ENCODE data around the gene AMZ1. TPM values are rescaled to one million over a fixed set of nuclear protein-coding genes. Genes with fewer than 3 reads are reported as not detected.

AMZ1 gene
- total and polyA plus RNA-seq, 10 of the 15 experiments (the other 5 are each of a cell fraction or from before 2014, with no cell fraction given), result 0.02 to 2.0 (median 0.69) TPM

DNA sequence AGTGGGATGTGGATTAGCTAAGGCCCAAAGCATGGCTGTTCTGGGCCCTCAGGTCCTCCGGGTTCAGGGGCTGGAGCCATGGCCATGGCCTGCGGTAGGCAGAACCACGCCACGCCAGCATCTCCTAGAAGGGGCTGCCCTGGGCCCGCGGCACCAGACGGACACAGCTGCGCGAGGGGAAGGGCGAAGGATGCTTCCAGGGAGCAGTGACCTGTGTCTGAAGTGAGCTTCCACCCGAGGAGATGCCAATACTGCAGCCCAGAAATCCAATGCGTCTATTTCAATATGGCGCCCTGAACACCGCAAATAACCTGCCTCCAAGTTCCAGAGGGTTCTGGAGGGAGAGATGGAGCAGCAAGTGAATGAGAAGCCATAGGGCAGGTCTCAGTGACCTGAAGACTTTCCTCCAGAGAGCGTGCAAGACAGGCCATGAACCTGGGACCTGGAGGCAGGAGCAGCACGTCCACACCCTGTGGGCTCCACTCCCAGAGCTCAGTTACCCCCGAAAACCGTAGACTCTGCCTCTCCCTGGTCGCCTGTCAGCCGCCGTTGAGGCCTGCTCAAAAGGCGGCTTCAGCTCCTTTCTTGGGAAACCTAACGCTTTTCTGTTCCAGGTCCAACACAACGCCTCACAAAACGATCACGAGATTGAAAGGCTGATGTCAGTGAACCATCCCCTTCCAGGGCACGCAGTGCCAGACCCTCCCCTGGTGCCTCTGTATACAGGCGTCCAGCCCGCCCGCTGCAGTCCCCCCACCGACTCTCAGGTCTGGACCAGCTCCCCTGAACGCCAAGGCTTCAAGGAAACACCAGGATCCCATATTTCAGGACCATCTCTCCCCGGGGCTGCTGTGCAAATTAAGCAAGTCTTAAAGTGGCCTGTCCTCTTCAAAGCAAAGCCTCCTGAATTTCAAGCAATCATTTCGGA, 37.4 kb downstream of the AMZ1 start:
- no peak overlapping the region for H3K27ac ChIP-seq (ENCODE audit: control insufficient read depth, insufficient read depth)
- H2AFZ ChIP-seq (ENCODE audit: control insufficient read depth, low read depth, low read length), result no peak overlapping the region
- H4K20me1 ChIP-seq (ENCODE audit: control insufficient read depth, insufficient read depth), result no peaks in the 10 kb centered on the region
- WGBS (ENCODE audit: insufficient coverage, insufficient replicate concordance, low lambda C conversion rate, missing lambda C conversion rate), result 90% methylated on average over 34 of the region's 34 CpGs
- ChIA-PET CTCF (interaction anchor here (1.1 to 2.1 kb wide), 2 partner anchors 32 to 47 kb away, joined by 3 to 5 read pairs; no protein-coding TSS in a partner anchor), POLR2A (interaction anchor here (0.6 kb wide), 1 partner anchor 167 kb away, joined by 4 read pairs; no protein-coding TSS in a partner anchor), SMC1A (ENCODE audit: uncharacterized antibody, unreplicated experiment) (no interaction called here), RAD21 (ENCODE audit: unreplicated experiment) (interaction anchor here (1.0 kb wide), 1 partner anchor 32 kb away, joined by 3 read pairs; no protein-coding TSS in a partner anchor)
- H3K9ac ChIP-seq (ENCODE audit: control insufficient read depth, insufficient read depth, low read length), result no peak overlapping the region
- DNase-seq (ENCODE audit: low read depth, low spot score) (no peak), FAIRE-seq (no peak), ATAC-seq (no peak)
- intact Hi-C loops (cut with micrococcal nuclease; ENCODE audit: unreplicated experiment) (no loop called here), in situ Hi-C loops (cut with MboI) (no loop called here)
- no peaks in the 10 kb centered on the region for H3K27me3 ChIP-seq (replicated peaks in 1 of 2; ENCODE audit: control insufficient read depth in 2 of 2, insufficient read depth in 2 of 2, low read length in 1 of 2)
- TF ChIP-seq, protein P1, sequence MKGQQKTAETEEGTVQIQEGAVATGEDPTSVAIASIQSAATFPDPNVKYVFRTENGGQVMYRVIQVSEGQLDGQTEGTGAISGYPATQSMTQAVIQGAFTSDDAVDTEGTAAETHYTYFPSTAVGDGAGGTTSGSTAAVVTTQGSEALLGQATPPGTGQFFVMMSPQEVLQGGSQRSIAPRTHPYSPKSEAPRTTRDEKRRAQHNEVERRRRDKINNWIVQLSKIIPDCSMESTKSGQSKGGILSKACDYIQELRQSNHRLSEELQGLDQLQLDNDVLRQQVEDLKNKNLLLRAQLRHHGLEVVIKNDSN (IDR thresholded peaks at IDR 0.05; ENCODE audit: borderline replicate concordance, extremely low read length, insufficient read depth, low read depth, low read length), result no peak
- TF ChIP-seq MTA2 (IDR thresholded peaks at IDR 0.05; ENCODE audit: low read depth) (no peak), ETV6 (conservative IDR thresholded peaks at IDR 0.05 in 1 of 2, IDR thresholded peaks at IDR 0.05 in 1 of 2; ENCODE audit: borderline replicate concordance in 1 of 2, low read depth in 1 of 2) (no peak), BHLHE40 (IDR thresholded peaks at IDR 0.05; ENCODE audit: borderline replicate concordance in 1 of 2, low read depth in 2 of 2, low read length in 1 of 2) (no peak), ZNF274 (IDR thresholded peaks at IDR 0.05; ENCODE audit: insufficient read depth, insufficient read length) (no peak), CHD2 (IDR thresholded peaks at IDR 0.05; ENCODE audit: borderline replicate concordance, low read depth, low read length) (no peak), ZSCAN29 (IDR thresholded peaks at IDR 0.05) (no peak), BRCA1 (IDR thresholded peaks at IDR 0.05; ENCODE audit: low read depth, low read length) (no peak), PRDM15 (CRISPR knock-in tag; IDR thresholded peaks at IDR 0.05) (no peak)
- TF ChIP-seq, protein P2, sequence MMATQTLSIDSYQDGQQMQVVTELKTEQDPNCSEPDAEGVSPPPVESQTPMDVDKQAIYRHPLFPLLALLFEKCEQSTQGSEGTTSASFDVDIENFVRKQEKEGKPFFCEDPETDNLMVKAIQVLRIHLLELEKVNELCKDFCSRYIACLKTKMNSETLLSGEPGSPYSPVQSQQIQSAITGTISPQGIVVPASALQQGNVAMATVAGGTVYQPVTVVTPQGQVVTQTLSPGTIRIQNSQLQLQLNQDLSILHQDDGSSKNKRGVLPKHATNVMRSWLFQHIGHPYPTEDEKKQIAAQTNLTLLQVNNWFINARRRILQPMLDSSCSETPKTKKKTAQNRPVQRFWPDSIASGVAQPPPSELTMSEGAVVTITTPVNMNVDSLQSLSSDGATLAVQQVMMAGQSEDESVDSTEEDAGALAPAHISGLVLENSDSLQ (IDR thresholded peaks at IDR 0.05), result no peak
- no peak overlapping the region for H3K4me3 ChIP-seq
- no TSS peak for BruUV-seq (replicated peaks)
- H3K79me2 ChIP-seq (ENCODE audit: control insufficient read depth, insufficient read depth, low read length), result no peaks in the 10 kb centered on the region
- H3K4me2 ChIP-seq (ENCODE audit: control insufficient read depth, insufficient read depth), result no peak overlapping the region
- peaks cover 7% of the 10 kb centered on the region for H3K4me1 ChIP-seq (ENCODE audit: control insufficient read depth, insufficient read depth, low read length)
- H3K36me3 ChIP-seq (ENCODE audit: control insufficient read depth in 2 of 2, insufficient read depth in 2 of 2, low read length in 1 of 2), result peaks cover 0 to 6% of the 10 kb centered on the region in 2 experiments; a peak in 2 of 4 replicates
- H3K9me3 ChIP-seq (replicated peaks; ENCODE audit: control insufficient read depth, insufficient read depth, low read length), result no peaks in the 10 kb centered on the region; the same call in 2 of the 3 replicates

All from GM12878 (cell line).